Activated T-cell treated with anti-CD3 and anti-CD28 coated beads, Interleukin-2, amount 50 U/mL, for 24 hours (primary cell): Measurements from ENCODE around the gene TLL1.

ENCODE experiments used
- DNase-seq: peaks from one replicate; pipeline ENCODE4 v3.0.0-alpha.2; 2020
- H3K27ac Mint-ChIP-seq: 2 replicates; pipeline ENCODE4 v1.8.0; 2020; ENCODE audit warnings: mild to moderate bottlenecking, mixed read lengths
- H3K27me3 Mint-ChIP-seq: 2 replicates; pipeline ENCODE4 v1.8.0; 2020; ENCODE audit warnings: mixed read lengths
- H3K36me3 Mint-ChIP-seq: 2 replicates; pipeline ENCODE4 v1.8.0; 2020; ENCODE audit warnings: low read depth, mixed read lengths
- H3K4me1 Mint-ChIP-seq: 2 replicates; pipeline ENCODE4 v1.8.0; 2020; ENCODE audit warnings: low read depth, mixed read lengths
- H3K4me3 Mint-ChIP-seq: 2 replicates; pipeline ENCODE4 v1.8.0; 2020; ENCODE audit warnings: mild to moderate bottlenecking, moderate library complexity, mixed read lengths
- H3K9me3 Mint-ChIP-seq: 2 replicates; pipeline ENCODE4 v1.8.0; 2020; ENCODE audit warnings: mixed read lengths

Gene TLL1

DNA sequence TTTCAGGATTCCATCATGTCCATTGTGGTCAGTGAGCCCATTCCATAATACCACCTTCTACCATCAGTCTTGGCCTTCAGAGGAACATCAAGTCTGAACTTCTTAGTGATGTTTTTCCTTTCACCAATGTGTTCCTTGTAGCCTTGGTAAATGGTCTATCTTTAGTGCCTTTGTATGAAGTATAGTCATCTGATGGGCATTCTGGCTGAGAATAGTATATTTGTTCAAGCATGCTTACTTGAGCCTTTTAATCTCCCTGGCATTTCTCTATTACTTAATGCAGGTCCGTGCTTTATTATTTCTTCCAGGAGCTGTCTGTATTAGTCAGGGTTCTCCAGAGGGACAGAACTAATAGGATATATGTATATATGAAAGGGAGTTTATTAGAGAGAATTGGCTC, 99.7 kb downstream of the TLL1 start:
- H3K27me3 Mint-ChIP-seq: no peaks in the 10 kb centered on the region
- H3K9me3 Mint-ChIP-seq: peaks cover 8% of the 10 kb centered on the region
- no peaks in the 10 kb centered on the region for H3K36me3 Mint-ChIP-seq
- no peaks in the 10 kb centered on the region for H3K4me1 Mint-ChIP-seq
- no peak overlapping the region for H3K27ac Mint-ChIP-seq
- no peak overlapping the region for H3K4me3 Mint-ChIP-seq
- no peak for DNase-seq

GRCh38 chr4:165982934-165983333, 109.9 kb downstream of the TLL1 start:
- Mint-ChIP-seq H3K9me3 (no peaks in the 10 kb centered on the region), H3K4me3 (no peak overlapping the region), H3K36me3 (no peaks in the 10 kb centered on the region), H3K4me1 (no peaks in the 10 kb centered on the region), H3K27me3 (no peaks in the 10 kb centered on the region), H3K27ac (no peak overlapping the region)
- DNase-seq: no peak

DNA sequence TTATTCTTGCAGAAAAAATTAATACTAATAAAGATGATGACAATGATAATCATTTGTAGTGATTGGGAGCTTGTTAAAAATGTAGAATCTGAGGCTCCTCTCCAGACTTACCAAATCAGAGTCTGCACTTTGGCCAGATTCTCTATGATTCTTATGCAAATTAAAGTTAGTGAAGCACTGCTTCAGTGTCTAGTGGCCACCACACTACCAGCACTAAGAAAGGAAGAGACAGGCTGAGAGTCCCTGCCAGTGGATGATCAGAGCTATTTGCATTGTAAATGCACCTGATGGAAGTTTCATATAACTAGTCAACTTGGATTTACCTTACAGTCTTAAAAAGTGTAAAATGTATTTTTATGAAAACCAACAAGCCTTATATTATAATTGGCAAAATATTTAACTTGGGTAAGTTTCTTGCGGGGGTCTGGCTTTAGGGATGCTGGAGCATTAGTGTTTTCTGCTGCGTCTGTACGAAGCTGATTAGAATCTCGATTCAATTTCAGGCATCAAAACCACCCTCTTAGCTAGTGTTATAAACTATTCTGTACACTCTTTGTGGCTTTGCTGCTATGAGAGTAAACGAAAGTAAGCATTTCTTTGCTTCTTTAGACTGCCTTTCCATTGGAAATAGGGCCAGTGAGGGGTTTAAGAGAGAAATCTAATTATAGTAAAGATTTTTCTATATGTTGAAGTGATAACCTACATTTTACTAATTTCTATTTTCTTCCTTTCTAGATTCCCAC, 114.1 kb downstream of the TLL1 start:
- no peaks in the 10 kb centered on the region for H3K9me3 Mint-ChIP-seq
- H3K27ac Mint-ChIP-seq: no peak overlapping the region
- H3K4me1 Mint-ChIP-seq: no peaks in the 10 kb centered on the region
- no peak for DNase-seq
- no peak overlapping the region for H3K4me3 Mint-ChIP-seq
- H3K27me3 Mint-ChIP-seq: no peaks in the 10 kb centered on the region
- no peaks in the 10 kb centered on the region for H3K36me3 Mint-ChIP-seq

DNA sequence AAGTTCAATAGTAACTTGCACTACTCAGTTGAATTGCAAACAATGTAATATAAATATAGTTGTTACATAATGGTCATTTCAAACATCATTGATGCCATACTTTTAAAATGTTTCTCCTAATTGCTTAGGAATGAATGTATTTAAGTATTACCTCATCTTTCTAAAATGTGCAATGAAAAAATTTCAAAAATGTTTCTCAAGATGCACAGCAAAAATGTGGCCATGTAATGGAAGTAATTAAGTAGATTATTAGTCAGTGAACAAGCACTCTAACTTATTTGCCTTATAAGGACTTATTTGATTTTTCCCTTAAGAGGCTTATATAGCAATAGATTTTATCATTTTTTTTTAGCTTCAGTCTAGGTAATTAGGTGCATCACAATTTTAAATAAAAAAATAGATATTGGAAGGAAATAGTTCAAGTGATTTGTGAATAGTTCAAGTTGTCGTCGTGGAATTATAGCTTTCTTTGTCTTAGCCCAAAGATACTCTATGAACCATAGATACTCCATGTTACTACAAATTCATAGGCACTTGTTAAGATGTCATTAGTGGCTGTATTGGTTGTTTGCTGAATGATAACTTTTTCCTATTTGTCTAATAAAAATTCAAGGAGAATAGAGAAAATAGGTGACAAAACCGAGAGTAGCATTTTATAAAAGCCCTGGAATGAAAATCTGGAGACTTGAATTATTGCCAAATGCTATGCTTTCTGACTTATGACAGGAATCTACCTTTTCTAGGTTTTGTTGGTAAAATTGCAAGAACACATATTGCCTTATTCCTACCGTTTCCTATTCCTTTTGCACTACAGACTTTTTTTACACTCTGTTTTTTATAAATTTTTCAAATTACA, 118.5 kb downstream of the TLL1 start:
- no peaks in the 10 kb centered on the region for H3K9me3 Mint-ChIP-seq
- H3K27me3 Mint-ChIP-seq: no peaks in the 10 kb centered on the region
- no peaks in the 10 kb centered on the region for H3K4me1 Mint-ChIP-seq
- DNase-seq: no peak
- no peak overlapping the region for H3K27ac Mint-ChIP-seq
- H3K36me3 Mint-ChIP-seq: no peaks in the 10 kb centered on the region
- no peak overlapping the region for H3K4me3 Mint-ChIP-seq

DNA sequence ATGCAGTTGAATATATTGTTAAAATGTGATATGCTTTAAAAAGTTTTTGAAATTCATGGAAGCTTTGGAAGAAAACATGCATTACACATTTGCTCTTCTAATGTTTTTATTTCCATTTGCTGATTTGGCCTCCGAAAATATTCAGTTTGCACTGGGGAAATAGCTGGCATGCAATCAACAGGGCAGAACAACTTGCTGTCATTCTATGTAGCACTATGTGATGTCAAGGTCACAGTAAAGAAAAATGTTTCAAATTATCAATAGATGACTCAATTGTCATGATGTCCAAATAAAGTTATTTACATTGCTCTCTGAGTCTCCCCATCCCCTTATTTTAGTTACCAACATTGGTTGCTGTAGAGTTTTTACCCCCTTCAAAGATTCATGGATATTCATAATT, 119.2 kb downstream of the TLL1 start:
- Mint-ChIP-seq H3K4me1 (no peaks in the 10 kb centered on the region), H3K4me3 (no peak overlapping the region), H3K36me3 (no peaks in the 10 kb centered on the region), H3K27me3 (no peaks in the 10 kb centered on the region), H3K9me3 (no peaks in the 10 kb centered on the region), H3K27ac (no peak overlapping the region)
- DNase-seq: no peak

- H3K27ac Mint-ChIP-seq: no peak overlapping the region
- H3K36me3 Mint-ChIP-seq: no peaks in the 10 kb centered on the region
- H3K9me3 Mint-ChIP-seq: peaks cover 3% of the 10 kb centered on the region
- H3K4me1 Mint-ChIP-seq: no peaks in the 10 kb centered on the region
- DNase-seq: no peak
- no peaks in the 10 kb centered on the region for H3K27me3 Mint-ChIP-seq
- no peak overlapping the region for H3K4me3 Mint-ChIP-seq
These were observed 121.7 kb downstream of the TLL1 start for GRCh38 chr4:165994701-165995100.

DNA sequence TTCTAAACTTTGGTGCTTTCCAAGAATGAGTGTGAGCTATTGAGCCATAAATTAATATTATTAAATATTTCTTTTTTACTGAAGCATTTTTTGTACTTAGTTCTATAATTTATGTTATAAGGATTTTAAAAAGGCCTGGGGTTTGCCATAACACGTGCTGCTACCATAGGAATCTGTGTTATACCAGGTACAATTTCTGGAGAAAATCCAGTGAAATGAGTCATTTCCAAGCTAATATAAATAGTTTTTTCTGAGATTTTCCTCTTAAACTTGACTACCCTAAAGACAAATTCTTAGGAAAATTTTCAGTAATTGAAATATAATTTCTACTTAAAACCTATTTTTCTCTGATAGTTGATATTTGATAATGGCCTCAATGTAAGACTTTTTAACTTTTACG, 130.8 kb downstream of the TLL1 start:
- H3K4me1 Mint-ChIP-seq: no peaks in the 10 kb centered on the region
- no peaks in the 10 kb centered on the region for H3K27me3 Mint-ChIP-seq
- no peak overlapping the region for H3K4me3 Mint-ChIP-seq
- no peak for DNase-seq
- no peaks in the 10 kb centered on the region for H3K36me3 Mint-ChIP-seq
- H3K9me3 Mint-ChIP-seq: peaks cover 5% of the 10 kb centered on the region
- H3K27ac Mint-ChIP-seq: no peak overlapping the region

- Mint-ChIP-seq H3K27me3 (no peaks in the 10 kb centered on the region), H3K27ac (no peak overlapping the region), H3K9me3 (peaks cover 2% of the 10 kb centered on the region), H3K36me3 (no peaks in the 10 kb centered on the region), H3K4me1 (no peaks in the 10 kb centered on the region), H3K4me3 (no peak overlapping the region)
- DNase-seq: no peak
These were observed 133.2 kb downstream of the TLL1 start for GRCh38 chr4:166006217-166006616.

DNA sequence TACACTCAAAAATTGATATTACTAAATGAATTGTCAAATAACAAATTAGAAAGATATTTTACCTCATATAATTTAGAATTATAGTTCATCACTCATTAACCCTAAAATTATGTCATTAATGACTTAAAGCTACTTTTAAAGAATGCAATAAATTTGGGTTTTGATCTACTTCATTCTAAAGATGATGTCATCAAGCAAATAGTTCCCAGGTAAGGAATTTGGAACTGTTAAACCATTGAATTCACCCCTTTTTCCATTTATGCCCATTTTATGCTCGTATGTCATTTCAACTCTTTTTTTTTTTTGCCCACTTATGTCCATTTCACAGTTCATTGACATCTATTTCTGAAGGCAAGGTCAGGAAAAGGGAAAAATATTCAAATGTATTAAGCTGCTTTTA, 135.5 kb downstream of the TLL1 start:
- no peak overlapping the region for H3K4me3 Mint-ChIP-seq
- no peak overlapping the region for H3K27ac Mint-ChIP-seq
- no peaks in the 10 kb centered on the region for H3K27me3 Mint-ChIP-seq
- H3K9me3 Mint-ChIP-seq: peaks cover 2% of the 10 kb centered on the region
- no peak for DNase-seq
- no peaks in the 10 kb centered on the region for H3K4me1 Mint-ChIP-seq
- H3K36me3 Mint-ChIP-seq: no peaks in the 10 kb centered on the region

DNA sequence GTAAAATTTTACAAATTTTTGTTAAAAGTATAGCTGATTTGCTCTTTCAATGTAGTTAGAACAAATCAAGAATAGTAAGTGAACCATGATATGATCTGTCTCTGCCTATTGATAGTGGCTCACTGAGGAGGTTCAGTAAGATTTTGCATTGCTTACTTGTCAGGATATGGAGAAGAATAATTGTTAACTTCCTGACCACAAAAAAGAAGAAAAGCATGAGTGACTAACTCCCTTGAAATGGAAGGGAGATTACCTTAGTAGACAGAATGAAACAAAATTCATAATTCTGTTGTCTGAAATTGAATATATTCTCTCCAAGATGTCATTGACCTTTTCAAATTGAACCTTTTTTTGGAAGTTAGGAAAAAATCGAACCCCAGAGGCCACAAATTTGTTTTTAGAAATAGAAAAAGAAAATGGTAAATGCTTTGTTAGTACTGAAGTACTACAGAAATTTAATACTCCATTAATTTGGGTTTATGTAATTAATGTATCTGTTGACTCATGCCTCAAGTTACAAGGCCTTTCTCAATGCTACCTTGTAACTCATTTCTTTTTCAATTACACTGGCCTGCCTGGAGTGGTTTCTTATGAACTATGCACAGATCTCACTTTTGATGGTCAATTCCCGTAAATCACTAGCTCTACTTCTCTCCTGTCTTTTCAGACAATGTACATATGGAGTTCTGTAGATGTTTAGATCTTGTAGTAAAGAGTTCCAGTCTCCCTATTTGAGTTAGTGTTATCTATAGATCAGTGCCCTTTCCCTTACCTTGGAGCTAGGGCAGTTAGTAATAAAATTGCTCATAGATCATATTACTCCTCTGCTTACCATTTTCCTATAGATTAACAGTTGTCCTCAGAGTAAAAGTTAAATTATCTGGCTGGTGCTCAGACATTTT, 139.3 kb downstream of the TLL1 start:
- Mint-ChIP-seq H3K27me3 (no peaks in the 10 kb centered on the region), H3K36me3 (no peaks in the 10 kb centered on the region), H3K9me3 (peaks cover 2% of the 10 kb centered on the region), H3K4me3 (no peak overlapping the region), H3K27ac (no peak overlapping the region), H3K4me1 (no peaks in the 10 kb centered on the region)
- DNase-seq: no peak

- Mint-ChIP-seq H3K27ac (no peak overlapping the region), H3K27me3 (no peaks in the 10 kb centered on the region), H3K4me3 (no peak overlapping the region), H3K36me3 (no peaks in the 10 kb centered on the region), H3K9me3 (peaks cover 2% of the 10 kb centered on the region), H3K4me1 (no peaks in the 10 kb centered on the region)
- DNase-seq: no peak
These were observed 141.4 kb downstream of the TLL1 start for GRCh38 chr4:166014411-166014810.

GRCh38 chr4:166017804-166018203, 144.8 kb downstream of the TLL1 start:
- DNase-seq: no peak
- Mint-ChIP-seq H3K36me3 (no peaks in the 10 kb centered on the region), H3K9me3 (peaks cover 2% of the 10 kb centered on the region), H3K4me1 (no peaks in the 10 kb centered on the region), H3K27ac (no peak overlapping the region), H3K27me3 (no peaks in the 10 kb centered on the region), H3K4me3 (no peak overlapping the region)

DNA sequence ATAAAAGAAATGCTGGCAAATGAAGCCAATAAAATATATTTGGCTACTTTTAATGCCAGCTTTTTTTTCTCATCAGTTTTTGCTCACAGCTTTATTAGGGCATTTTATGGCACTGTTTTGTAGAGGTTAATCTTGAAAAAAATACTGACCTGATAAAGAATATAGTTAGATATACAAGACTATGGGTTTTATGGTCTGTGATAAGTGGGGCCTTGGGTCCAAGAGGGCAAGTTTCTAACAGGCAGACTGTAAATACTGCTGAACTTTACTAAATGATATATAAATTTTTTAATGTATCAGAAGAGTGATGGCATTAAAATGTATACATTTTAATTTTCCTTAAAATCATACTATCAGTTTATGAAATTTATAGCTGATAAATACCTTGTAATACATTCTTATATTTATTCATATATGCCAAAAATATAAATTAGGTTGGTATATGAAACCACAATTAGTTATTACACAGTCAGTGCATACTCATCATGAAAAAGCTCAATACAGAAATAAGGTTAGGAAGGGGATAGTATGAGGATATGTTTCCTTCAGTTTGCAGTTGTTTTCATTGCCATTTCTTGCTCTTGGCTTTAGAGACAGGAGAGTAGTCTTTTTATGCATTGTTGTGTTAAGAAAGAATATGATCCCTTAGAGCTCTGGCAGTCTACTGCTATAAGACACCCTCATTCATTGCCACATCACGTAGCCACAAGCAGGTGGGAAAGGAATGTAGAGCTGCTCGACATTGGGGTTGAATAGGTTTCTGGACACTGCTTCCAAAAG, 146.6 kb downstream of the TLL1 start:
- no peak overlapping the region for H3K27ac Mint-ChIP-seq
- H3K4me3 Mint-ChIP-seq: no peak overlapping the region
- no peaks in the 10 kb centered on the region for H3K27me3 Mint-ChIP-seq
- no peak for DNase-seq
- peaks cover 2% of the 10 kb centered on the region for H3K9me3 Mint-ChIP-seq
- H3K36me3 Mint-ChIP-seq: no peaks in the 10 kb centered on the region
- no peaks in the 10 kb centered on the region for H3K4me1 Mint-ChIP-seq

GRCh38 chr4:166021617-166022016, 148.6 kb downstream of the TLL1 start:
- no peak for DNase-seq
- no peaks in the 10 kb centered on the region for H3K36me3 Mint-ChIP-seq
- H3K4me3 Mint-ChIP-seq: no peak overlapping the region
- no peak overlapping the region for H3K27ac Mint-ChIP-seq
- no peaks in the 10 kb centered on the region for H3K27me3 Mint-ChIP-seq
- peaks cover 2% of the 10 kb centered on the region for H3K9me3 Mint-ChIP-seq
- no peaks in the 10 kb centered on the region for H3K4me1 Mint-ChIP-seq
